ENCODE data around the gene NOP14.
A peak's percentile ranks its signal among the peaks of the same experiment; 100 is the strongest.
"Not testable (repeated sequence)": the region's sequence is repeated elsewhere in the genome, so short reads cannot be mapped to it uniquely, and the experiment has no call there.

Gene NOP14

GRCh38 chr4:2963175-2963965, at the start of gene NOP14, which contains the start of gene GRK4:
Gene NOP14 (minus strand): TSS chr4:2963406. CDS start chr4:2963319, 87 bp downstream.
Gene GRK4 (plus strand): TSS chr4:2963571. CDS start chr4:2964071, 500 bp downstream.
- DNase-seq (ENCODE audit: low read depth, low spot score): peak; percentile 93

- DNase-seq (ENCODE audit: low read depth, low spot score): no peak
These were observed 48.4 kb upstream of the NOP14 start for GRCh38 chr4:3011456-3012220.

- DNase-seq (ENCODE audit: low read depth, low spot score): no peak
These were observed 47.8 kb upstream of the NOP14 start for GRCh38 chr4:3010998-3011397.

- no peak for DNase-seq (ENCODE audit: low read depth, low spot score)
These were observed 47.4 kb upstream of the NOP14 start for GRCh38 chr4:3010577-3010976.

GRCh38 chr4:3009422-3009821, 46.2 kb upstream of the NOP14 start:
- DNase-seq (ENCODE audit: low read depth, low spot score): no peak

- no peak for DNase-seq (ENCODE audit: low read depth, low spot score)
These were observed 44.5 kb upstream of the NOP14 start for GRCh38 chr4:3007724-3008123.

- no peak for DNase-seq (ENCODE audit: low read depth, low spot score)
These were observed 33.2 kb upstream of the NOP14 start for GRCh38 chr4:2996415-2996814.

GRCh38 chr4:2995546-2996265, 32.5 kb upstream of the NOP14 start:
- DNase-seq (ENCODE audit: low read depth, low spot score): no peak

- no peak for DNase-seq (ENCODE audit: low read depth, low spot score)
These were observed 31.7 kb upstream of the NOP14 start for GRCh38 chr4:2994917-2995316.

- DNase-seq (ENCODE audit: low read depth, low spot score): no peak
These were observed 28.0 kb upstream of the NOP14 start for GRCh38 chr4:2991243-2991642.

- not testable (repeated sequence) for DNase-seq (ENCODE audit: low read depth, low spot score)
These were observed 20.5 kb upstream of the NOP14 start for GRCh38 chr4:2983715-2984114.

GRCh38 chr4:2982012-2982411, 18.8 kb upstream of the NOP14 start:
- DNase-seq (ENCODE audit: low read depth, low spot score): no peak

GRCh38 chr4:2981256-2981819, 18.1 kb upstream of the NOP14 start:
- no peak for DNase-seq (ENCODE audit: low read depth, low spot score)

- no peak for DNase-seq (ENCODE audit: low read depth, low spot score)
These were observed 14.2 kb upstream of the NOP14 start for GRCh38 chr4:2977211-2978088.

GRCh38 chr4:2971275-2971674, 8.1 kb upstream of the NOP14 start:
- DNase-seq (ENCODE audit: low read depth, low spot score): no peak

- no peak for DNase-seq (ENCODE audit: low read depth, low spot score)
These were observed 5.2 kb upstream of the NOP14 start for GRCh38 chr4:2968381-2968780.

- no peak for DNase-seq (ENCODE audit: low read depth, low spot score)
These were observed 2.1 kb upstream of the NOP14 start for GRCh38 chr4:2965262-2965661.

- no peak for DNase-seq (ENCODE audit: low read depth, low spot score)
These were observed 1.6 kb upstream of the NOP14 start for GRCh38 chr4:2964706-2965258.

GRCh38 chr4:2963966-2964471, 813 bp upstream of the NOP14 start:
- no peak for DNase-seq (ENCODE audit: low read depth, low spot score)

- peak; percentile 15 for DNase-seq (ENCODE audit: low read depth, low spot score)
These were observed 512 bp downstream of the NOP14 start for GRCh38 chr4:2962614-2963174.

All from activated naive CD8-positive, alpha-beta T cell treated with anti-CD3 and anti-CD28 coated beads, Interleukin-2, amount 50 U/mL, for 16 hours (primary cell).